GM12878 (cell line): ENCODE data around the gene PI16. TPM values are rescaled to one million over a fixed set of nuclear protein-coding genes. Genes with fewer than 3 reads are reported as not detected.

Source experiments
- ETV6 ChIP-seq, 2 experiments: fragments of 450-650 bp in 1 of 2; IDR thresholded peaks in 1 of 2; conservative IDR thresholded peaks in 1 of 2; 2 replicates each; pipeline ENCODE4 v1.6.1; 2014; ENCODE audit warnings: antibody characterized with exemption in 1 of 2, borderline replicate concordance in 1 of 2, low read depth in 1 of 2, mild to moderate bottlenecking in 1 of 2, moderate library complexity in 1 of 2
- EZH2 ChIP-seq: IDR thresholded peaks from 2 replicates; pipeline ENCODE4 v1.6.1; 2012; ENCODE audit warnings: low read depth, mild to moderate bottlenecking, control low read depth, inconsistent platforms, low read length, borderline replicate concordance; ENCODE audit not compliant: control insufficient read depth
- FOXM1 ChIP-seq: IDR thresholded peaks from 2 replicates; pipeline ENCODE4 v1.6.1; 2012; ENCODE audit warnings: low read depth, mild to moderate bottlenecking, inconsistent platforms, low read length, moderate library complexity
- NFYA ChIP-seq: IDR thresholded peaks from 2 replicates; pipeline ENCODE4 v1.6.1; 2011; ENCODE audit warnings: low read depth, mild to moderate bottlenecking, low read length, improper control_type of control experiment, borderline replicate concordance
- RAD51 ChIP-seq: fragments of 450-650 bp; IDR thresholded peaks from 2 replicates; pipeline ENCODE4 v1.6.1; 2016; ENCODE audit warnings: moderate library complexity, mild to moderate bottlenecking, inconsistent platforms
- RBBP5 ChIP-seq: fragments of 200-600 bp; sonication (generic); conservative IDR thresholded peaks from 2 replicates; pipeline ENCODE4 v1.6.1; 2016
- SMAD5 ChIP-seq: IDR thresholded peaks from 2 replicates; pipeline ENCODE4 v1.6.1; 2016; ENCODE audit warnings: antibody characterized with exemption, low read depth
- USF1 ChIP-seq: IDR thresholded peaks from 2 replicates; pipeline ENCODE4 v1.6.1; 2011; ENCODE audit warnings: borderline replicate concordance, low read depth, mild to moderate bottlenecking, moderate library complexity, mixed read lengths, low read length; ENCODE audit not compliant: insufficient read depth; ENCODE audit errors: extremely low read length
- USF2 ChIP-seq: IDR thresholded peaks from 2 replicates; pipeline ENCODE4 v1.6.1; 2011; ENCODE audit warnings: low read depth, low read length, improper control_type of control experiment, borderline replicate concordance
- ZNF384 ChIP-seq: IDR thresholded peaks from 2 replicates; pipeline ENCODE4 v1.6.1; 2012; ENCODE audit warnings: low read depth, mild to moderate bottlenecking, low read length, improper control_type of control experiment, borderline replicate concordance
- polyA plus RNA-seq, 11 experiments: library from polyadenylated mRNA; depleted of rRNA in 4 of 11; unstranded in 6 of 11; stranded (reverse) in 5 of 11; fragments of >200 nt; fragmentation: Nextera tagmentation in 4 of 11; fragmentation: Illumina TruSeq in 1 of 11; extraction: Ambion mirVana in 4 of 11; extraction: Trizol in 1 of 11; gene quantifications; 1 replicate in 1 of 11; 2 replicates in 10 of 11; pipeline versions ENCODE4 v1.2.1 to v1.2.3, GENCODE V29; 2011 to 2016; ENCODE audit warnings: inconsistent platforms in 2 of 11, missing spikeins in 2 of 11, low read depth in 1 of 11
- total RNA-seq, 4 experiments: library from RNA; depleted of rRNA in 3 of 4; stranded (reverse); fragments of >200 nt in 3 of 4; fragmentation: Illumina TruSeq in 1 of 4; extraction: Trizol in 1 of 4; gene quantifications; 2 replicates each; pipeline versions ENCODE4 v1.2.1 to v1.2.3, GENCODE V29; 2013 to 2021
- TF ChIP-seq, protein P1 (sequence below): IDR thresholded peaks from 2 replicates; pipeline ENCODE4 v1.6.1; 2012; ENCODE audit warnings: low read depth, low read length, improper control_type of control experiment

Gene PI16
- total and polyA plus RNA-seq, 10 of the 15 experiments (the other 5 are each of a cell fraction or from before 2014, with no cell fraction given): 0.08 to 0.12 TPM; not detected in 8

DNA sequence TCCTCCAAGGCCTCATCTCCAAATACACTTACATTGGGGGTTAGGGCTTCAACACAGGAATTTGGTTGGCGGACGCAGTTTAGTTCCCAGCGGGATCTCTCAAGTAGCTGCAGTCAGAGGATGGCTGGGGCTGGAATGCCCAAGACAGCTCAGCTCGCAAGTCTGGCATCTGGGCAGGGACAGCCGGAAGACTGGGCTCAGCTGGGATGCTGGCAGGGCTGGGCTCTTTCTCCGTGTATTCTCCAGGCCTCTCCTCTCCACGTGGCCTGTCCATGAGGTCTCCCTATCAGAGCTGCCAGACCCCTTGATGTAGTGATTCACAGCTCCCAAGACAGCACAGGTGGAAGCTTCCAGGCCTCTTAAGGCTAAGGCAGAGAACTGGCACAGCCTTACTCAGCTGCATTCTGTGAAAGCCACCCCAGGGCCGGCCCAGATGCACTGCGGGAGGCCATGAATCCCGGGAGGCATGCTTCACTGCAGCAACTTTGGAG lies 55.9 kb downstream of the PI16 start (continued):
- TF ChIP-seq, protein P1, sequence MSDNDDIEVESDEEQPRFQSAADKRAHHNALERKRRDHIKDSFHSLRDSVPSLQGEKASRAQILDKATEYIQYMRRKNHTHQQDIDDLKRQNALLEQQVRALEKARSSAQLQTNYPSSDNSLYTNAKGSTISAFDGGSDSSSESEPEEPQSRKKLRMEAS: no peak
- TF ChIP-seq USF1 (no peak), RBBP5 (no peak), SMAD5 (no peak), FOXM1 (no peak), ZNF384 (no peak), EZH2 (no peak), NFYA (no peak), ETV6 (conservative IDR thresholded peaks at IDR 0.05 in 1 of 2, IDR thresholded peaks at IDR 0.05 in 1 of 2; ENCODE audit: borderline replicate concordance in 1 of 2, low read depth in 1 of 2) (no peak), USF2 (no peak), RAD51 (no peak)
